ENCODE data around the gene VWF.
"Not testable (repeated sequence)": the region's sequence is repeated elsewhere in the genome, so short reads cannot be mapped to it uniquely, and the experiment has no call there.

Gene VWF

DNA sequence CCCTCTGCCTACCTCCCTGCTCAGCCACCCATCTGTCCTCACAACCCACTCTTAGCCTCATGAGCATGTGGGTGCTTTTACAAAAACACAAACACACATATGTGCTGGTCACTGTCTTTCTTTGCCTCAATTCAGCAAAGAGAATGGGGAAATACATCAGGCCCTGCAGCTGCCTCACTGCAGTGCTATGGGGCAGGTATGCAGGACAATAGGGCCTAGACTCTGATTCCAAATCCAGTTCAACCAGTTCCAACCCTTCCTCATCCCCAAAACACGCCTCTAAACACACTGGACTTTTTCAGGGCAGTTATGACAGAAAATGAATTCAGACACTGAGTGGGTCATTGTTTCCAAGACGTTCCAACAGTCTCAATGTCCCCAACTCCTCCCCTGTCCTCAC, 100.4 kb downstream of the VWF start:
- H4K8ac ChIP-seq (ENCODE audit: low read length); H3K4ac ChIP-seq (ENCODE audit: low read depth in 1 of 2, low read length in 2 of 2); H3K27me3 ChIP-seq (ENCODE audit: control insufficient read depth in 1 of 2, insufficient read depth in 1 of 2, low read length in 2 of 2); H3K23ac ChIP-seq (ENCODE audit: low read length in 2 of 2); H3K9me3 ChIP-seq (ENCODE audit: control insufficient read depth, low read length); H3K9ac ChIP-seq (ENCODE audit: low read length); H3K36me3 ChIP-seq (ENCODE audit: control insufficient read depth in 1 of 2, insufficient read depth in 2 of 2, low read depth in 1 of 2, low read length in 2 of 2); H2BK15ac ChIP-seq (ENCODE audit: low read depth, poor library complexity, severe bottlenecking); H3K18ac ChIP-seq (ENCODE audit: low read depth in 1 of 2, low read length in 2 of 2); H3K27ac ChIP-seq (ENCODE audit: low read length, poor library complexity, severe bottlenecking); H2AFZ ChIP-seq (ENCODE audit: low read depth, low read length); H2BK120ac ChIP-seq (ENCODE audit: low read depth, low read length); H3K4me2 ChIP-seq (ENCODE audit: low read length, poor library complexity, severe bottlenecking); H4K91ac ChIP-seq (ENCODE audit: low read length); H2AK5ac ChIP-seq (ENCODE audit: low read length, severe bottlenecking); H3K79me1 ChIP-seq (replicated peaks; ENCODE audit: low read length, poor library complexity, severe bottlenecking); H3K4me3 ChIP-seq (ENCODE audit: insufficient read depth in 1 of 2, low read depth in 1 of 2, low read length in 2 of 2); DNase-seq; H2BK12ac ChIP-seq (ENCODE audit: low read length in 2 of 2); H2BK5ac ChIP-seq (ENCODE audit: low read depth, low read length, poor library complexity, severe bottlenecking): not testable (repeated sequence)
- WGBS, result 47% methylated on average over 2 of the region's 2 CpGs
- Histone ChIP-seq H3K4me1 (ENCODE audit: control insufficient read depth, insufficient read depth, low read depth, low read length) (peaks cover 10% of the 10 kb centered on the region), H3K14ac (ENCODE audit: low read length in 2 of 2) (peak overlapping the region in 1 of 2 experiments; percentile 41)

GRCh38 chr12:6020930-6021329, 103.5 kb downstream of the VWF start:
- H3K27ac ChIP-seq (ENCODE audit: low read length, poor library complexity, severe bottlenecking), result no peak overlapping the region
- peaks cover 12% of the 10 kb centered on the region for H3K4me1 ChIP-seq (ENCODE audit: control insufficient read depth, insufficient read depth, low read depth, low read length)
- no peak overlapping the region for H2AFZ ChIP-seq (ENCODE audit: low read depth, low read length)
- no peak overlapping the region for H3K18ac ChIP-seq (ENCODE audit: low read depth in 1 of 2, low read length in 2 of 2)
- H3K4me2 ChIP-seq (ENCODE audit: low read length, poor library complexity, severe bottlenecking), result no peak overlapping the region
- peaks cover 0 to 2% of the 10 kb centered on the region in 2 experiments for H3K36me3 ChIP-seq (ENCODE audit: control insufficient read depth in 1 of 2, insufficient read depth in 2 of 2, low read depth in 1 of 2, low read length in 2 of 2)
- no peak overlapping the region for H3K4ac ChIP-seq (ENCODE audit: low read depth in 1 of 2, low read length in 2 of 2)
- no peaks in the 10 kb centered on the region for H3K79me1 ChIP-seq (replicated peaks; ENCODE audit: low read length, poor library complexity, severe bottlenecking)
- H4K91ac ChIP-seq (ENCODE audit: low read length), result no peak overlapping the region
- no peak overlapping the region for H2BK120ac ChIP-seq (ENCODE audit: low read depth, low read length)
- H3K14ac ChIP-seq (ENCODE audit: low read length in 2 of 2), result no peak overlapping the region
- no peak overlapping the region for H2BK12ac ChIP-seq (ENCODE audit: low read length in 2 of 2)
- H2BK5ac ChIP-seq (ENCODE audit: low read depth, low read length, poor library complexity, severe bottlenecking), result no peak overlapping the region
- no peak overlapping the region for H4K8ac ChIP-seq (ENCODE audit: low read length)
- no peaks in the 10 kb centered on the region for H3K9me3 ChIP-seq (ENCODE audit: control insufficient read depth, low read length)
- no peak overlapping the region for H2AK5ac ChIP-seq (ENCODE audit: low read length, severe bottlenecking)
- H2BK15ac ChIP-seq (ENCODE audit: low read depth, poor library complexity, severe bottlenecking), result no peak overlapping the region
- H3K27me3 ChIP-seq (ENCODE audit: control insufficient read depth in 1 of 2, insufficient read depth in 1 of 2, low read length in 2 of 2), result no peaks in the 10 kb centered on the region
- no peak overlapping the region for H3K4me3 ChIP-seq (ENCODE audit: insufficient read depth in 1 of 2, low read depth in 1 of 2, low read length in 2 of 2)
- H3K23ac ChIP-seq (ENCODE audit: low read length in 2 of 2), result no peak overlapping the region
- no peak overlapping the region for H3K9ac ChIP-seq (ENCODE audit: low read length)
- DNase-seq, result no peak
- WGBS, result 55% methylated on average over 3 of the region's 5 CpGs

GRCh38 chr12:6020511-6020910, 104.0 kb downstream of the VWF start:
- not testable (repeated sequence) for H4K91ac ChIP-seq (ENCODE audit: low read length); H3K4me2 ChIP-seq (ENCODE audit: low read length, poor library complexity, severe bottlenecking); H2BK120ac ChIP-seq (ENCODE audit: low read depth, low read length); H2AK5ac ChIP-seq (ENCODE audit: low read length, severe bottlenecking); DNase-seq; H2BK15ac ChIP-seq (ENCODE audit: low read depth, poor library complexity, severe bottlenecking); H4K8ac ChIP-seq (ENCODE audit: low read length); H3K9ac ChIP-seq (ENCODE audit: low read length); H3K9me3 ChIP-seq (ENCODE audit: control insufficient read depth, low read length); H3K4ac ChIP-seq (ENCODE audit: low read depth in 1 of 2, low read length in 2 of 2); H3K36me3 ChIP-seq (ENCODE audit: control insufficient read depth in 1 of 2, insufficient read depth in 2 of 2, low read depth in 1 of 2, low read length in 2 of 2); H3K18ac ChIP-seq (ENCODE audit: low read depth in 1 of 2, low read length in 2 of 2); H3K14ac ChIP-seq (ENCODE audit: low read length in 2 of 2); H3K27me3 ChIP-seq (ENCODE audit: control insufficient read depth in 1 of 2, insufficient read depth in 1 of 2, low read length in 2 of 2); H3K4me3 ChIP-seq (ENCODE audit: insufficient read depth in 1 of 2, low read depth in 1 of 2, low read length in 2 of 2); H3K23ac ChIP-seq (ENCODE audit: low read length in 2 of 2); H2AFZ ChIP-seq (ENCODE audit: low read depth, low read length); H2BK5ac ChIP-seq (ENCODE audit: low read depth, low read length, poor library complexity, severe bottlenecking); H3K27ac ChIP-seq (ENCODE audit: low read length, poor library complexity, severe bottlenecking); H3K79me1 ChIP-seq (replicated peaks; ENCODE audit: low read length, poor library complexity, severe bottlenecking); H2BK12ac ChIP-seq (ENCODE audit: low read length in 2 of 2)
- 92% methylated on average over 8 of the region's 10 CpGs for WGBS
- peaks cover 12% of the 10 kb centered on the region for H3K4me1 ChIP-seq (ENCODE audit: control insufficient read depth, insufficient read depth, low read depth, low read length)

GRCh38 chr12:6019256-6019655, 105.2 kb downstream of the VWF start:
- DNase-seq; H2BK15ac ChIP-seq (ENCODE audit: low read depth, poor library complexity, severe bottlenecking); H2BK5ac ChIP-seq (ENCODE audit: low read depth, low read length, poor library complexity, severe bottlenecking); H3K27me3 ChIP-seq (ENCODE audit: control insufficient read depth in 1 of 2, insufficient read depth in 1 of 2, low read length in 2 of 2); H3K27ac ChIP-seq (ENCODE audit: low read length, poor library complexity, severe bottlenecking); H3K36me3 ChIP-seq (ENCODE audit: control insufficient read depth in 1 of 2, insufficient read depth in 2 of 2, low read depth in 1 of 2, low read length in 2 of 2); H3K14ac ChIP-seq (ENCODE audit: low read length in 2 of 2); H3K79me1 ChIP-seq (replicated peaks; ENCODE audit: low read length, poor library complexity, severe bottlenecking); H2AFZ ChIP-seq (ENCODE audit: low read depth, low read length); H3K4me2 ChIP-seq (ENCODE audit: low read length, poor library complexity, severe bottlenecking); H4K91ac ChIP-seq (ENCODE audit: low read length); H2BK12ac ChIP-seq (ENCODE audit: low read length in 2 of 2); H2AK5ac ChIP-seq (ENCODE audit: low read length, severe bottlenecking); H2BK120ac ChIP-seq (ENCODE audit: low read depth, low read length); H3K4ac ChIP-seq (ENCODE audit: low read depth in 1 of 2, low read length in 2 of 2); H3K23ac ChIP-seq (ENCODE audit: low read length in 2 of 2); H3K9me3 ChIP-seq (ENCODE audit: control insufficient read depth, low read length); H3K18ac ChIP-seq (ENCODE audit: low read depth in 1 of 2, low read length in 2 of 2); H4K8ac ChIP-seq (ENCODE audit: low read length); H3K9ac ChIP-seq (ENCODE audit: low read length); H3K4me3 ChIP-seq (ENCODE audit: insufficient read depth in 1 of 2, low read depth in 1 of 2, low read length in 2 of 2): not testable (repeated sequence)
- peaks cover 12% of the 10 kb centered on the region for H3K4me1 ChIP-seq (ENCODE audit: control insufficient read depth, insufficient read depth, low read depth, low read length)
- 95% methylated on average over 19 of the region's 24 CpGs for WGBS

Data from mesenchymal stem cell (in vitro differentiated cells and primary cell).